Measurements from ENCODE around the gene TSKU. TPM values are rescaled to one million over a fixed set of nuclear protein-coding genes. Genes with fewer than 3 reads are reported as not detected.
A peak's percentile ranks its signal among the peaks of the same experiment; 100 is the strongest.

Gene TSKU
- total RNA-seq, 1 experiment from 2014 or later, result 40.6 TPM

DNA sequence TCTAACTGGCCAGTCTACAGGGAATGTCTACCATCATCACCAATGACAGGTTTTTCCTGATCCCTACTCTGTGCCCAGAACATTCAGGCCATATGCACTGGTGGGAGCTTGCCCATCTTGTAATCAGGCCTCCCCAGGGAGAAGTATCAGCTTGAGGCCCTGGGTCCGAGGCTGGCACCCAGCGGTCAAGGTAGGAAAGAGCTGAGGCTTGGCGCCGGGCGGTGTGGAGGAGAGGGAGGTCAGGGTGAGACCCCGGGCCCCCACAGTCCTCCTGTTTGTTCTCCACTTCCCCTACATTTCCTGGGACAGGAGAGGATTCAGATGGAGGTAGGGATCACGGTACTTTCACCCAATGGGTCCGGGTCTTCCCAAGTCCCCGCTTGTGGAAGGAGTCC, 15.5 kb downstream of the TSKU start:
- POLR2A ChIA-PET, result no interaction called here
- H3K27me3 Mint-ChIP-seq (ENCODE audit: insufficient read depth, unreplicated experiment), result no peaks in the 10 kb centered on the region

DNA sequence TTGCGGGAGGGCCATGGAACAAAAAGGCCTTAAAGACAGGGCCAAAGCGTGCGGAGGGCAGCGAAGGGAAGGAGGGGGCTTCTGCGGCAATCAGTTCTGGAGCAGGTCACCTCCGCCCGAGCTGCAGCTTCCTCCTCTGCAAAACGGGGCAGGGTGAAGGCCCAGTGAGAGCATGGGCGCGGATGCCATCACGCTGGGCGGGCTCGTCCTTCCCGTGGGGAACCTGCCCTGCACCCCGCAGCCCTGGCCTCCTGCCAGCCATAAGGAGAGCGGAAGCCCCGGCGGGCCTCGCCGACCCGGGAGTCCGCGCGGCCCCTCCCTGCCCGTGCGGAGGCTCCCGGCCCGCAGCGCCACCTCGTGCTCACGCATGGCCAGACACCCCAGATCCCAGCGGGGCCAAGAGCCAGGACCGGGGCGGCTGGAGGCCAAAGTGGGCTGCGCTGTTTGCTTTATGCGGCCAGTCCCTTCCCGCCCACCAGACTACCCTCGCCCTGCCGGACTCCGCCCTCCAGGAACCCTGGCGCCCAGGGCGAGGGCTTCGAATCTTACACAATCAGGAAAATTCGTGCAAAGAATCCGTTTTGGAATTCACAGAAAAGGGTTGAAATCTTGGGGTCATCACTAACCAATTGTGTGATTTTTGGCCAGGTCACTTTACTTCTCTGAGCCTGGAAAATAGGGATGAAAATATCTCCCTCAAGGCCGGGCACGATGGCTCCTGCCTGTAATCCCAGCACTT, 16.1 kb downstream of the TSKU start:
- peaks cover 23% of the 10 kb centered on the region for H3K4me1 ChIP-seq
- Mint-ChIP-seq H3K4me3 (ENCODE audit: unreplicated experiment) (no peak overlapping the region), H3K9me3 (ENCODE audit: unreplicated experiment) (no peaks in the 10 kb centered on the region), H3K27ac (ENCODE audit: unreplicated experiment) (no peak overlapping the region), H3K4me1 (ENCODE audit: low read depth, unreplicated experiment) (peaks cover 7% of the 10 kb centered on the region), H3K27me3 (ENCODE audit: insufficient read depth, unreplicated experiment) (no peaks in the 10 kb centered on the region), H3K36me3 (ENCODE audit: insufficient read depth, unreplicated experiment) (peaks cover 32% of the 10 kb centered on the region)
- intact Hi-C loops (cut with micrococcal nuclease; ENCODE audit: unreplicated experiment), result no loop called here
- no peak overlapping the region for H3K4me3 ChIP-seq (ENCODE audit: low read depth, low read length)
- no peaks in the 10 kb centered on the region for H3K27me3 ChIP-seq (replicated peaks; ENCODE audit: control insufficient read depth, insufficient read depth, low read length)
- H3K36me3 ChIP-seq (ENCODE audit: control insufficient read depth, insufficient read depth, low read length), result peaks cover 2% of the 10 kb centered on the region; the same call in 1 of the 2 replicates
- no TSS peak for BruUV-seq (replicated peaks)
- TF ChIP-seq, protein P1, sequence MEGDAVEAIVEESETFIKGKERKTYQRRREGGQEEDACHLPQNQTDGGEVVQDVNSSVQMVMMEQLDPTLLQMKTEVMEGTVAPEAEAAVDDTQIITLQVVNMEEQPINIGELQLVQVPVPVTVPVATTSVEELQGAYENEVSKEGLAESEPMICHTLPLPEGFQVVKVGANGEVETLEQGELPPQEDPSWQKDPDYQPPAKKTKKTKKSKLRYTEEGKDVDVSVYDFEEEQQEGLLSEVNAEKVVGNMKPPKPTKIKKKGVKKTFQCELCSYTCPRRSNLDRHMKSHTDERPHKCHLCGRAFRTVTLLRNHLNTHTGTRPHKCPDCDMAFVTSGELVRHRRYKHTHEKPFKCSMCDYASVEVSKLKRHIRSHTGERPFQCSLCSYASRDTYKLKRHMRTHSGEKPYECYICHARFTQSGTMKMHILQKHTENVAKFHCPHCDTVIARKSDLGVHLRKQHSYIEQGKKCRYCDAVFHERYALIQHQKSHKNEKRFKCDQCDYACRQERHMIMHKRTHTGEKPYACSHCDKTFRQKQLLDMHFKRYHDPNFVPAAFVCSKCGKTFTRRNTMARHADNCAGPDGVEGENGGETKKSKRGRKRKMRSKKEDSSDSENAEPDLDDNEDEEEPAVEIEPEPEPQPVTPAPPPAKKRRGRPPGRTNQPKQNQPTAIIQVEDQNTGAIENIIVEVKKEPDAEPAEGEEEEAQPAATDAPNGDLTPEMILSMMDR (IDR thresholded peaks at IDR 0.05; ENCODE audit: insufficient read depth in 1 of 2, low read depth in 1 of 2, low read length in 1 of 2, severe bottlenecking in 1 of 2, unreplicated experiment in 1 of 2), result no peak
- H3K9me3 ChIP-seq, result no peaks in the 10 kb centered on the region
- DNase-seq, result no peak
- ChIA-PET POLR2A (no interaction called here), CTCF (interaction anchor here (0.5 kb wide), 1 partner anchor 136 kb away, joined by 3 read pairs; no protein-coding TSS in a partner anchor)

More for the DNA sequence above, 15.5 kb downstream of the TSKU start:
- Mint-ChIP-seq H3K27ac (ENCODE audit: unreplicated experiment) (no peak overlapping the region), H3K4me3 (ENCODE audit: unreplicated experiment) (no peak overlapping the region), H3K36me3 (ENCODE audit: insufficient read depth, unreplicated experiment) (peaks cover 32% of the 10 kb centered on the region), H3K4me1 (ENCODE audit: low read depth, unreplicated experiment) (peaks cover 7% of the 10 kb centered on the region), H3K9me3 (ENCODE audit: unreplicated experiment) (no peaks in the 10 kb centered on the region)
- Histone ChIP-seq H3K27me3 (replicated peaks; ENCODE audit: control insufficient read depth, insufficient read depth, low read length) (no peaks in the 10 kb centered on the region), H3K4me3 (ENCODE audit: low read depth, low read length) (no peak overlapping the region), H3K36me3 (ENCODE audit: control insufficient read depth, insufficient read depth, low read length) (peaks cover 2% of the 10 kb centered on the region; the same call in 1 of the 2 replicates), H3K4me1 (peaks cover 23% of the 10 kb centered on the region), H3K9me3 (no peaks in the 10 kb centered on the region)
- no TSS peak for BruUV-seq (replicated peaks)
- intact Hi-C loops (cut with micrococcal nuclease; ENCODE audit: unreplicated experiment), result no loop called here
- no peak for DNase-seq
- CTCF ChIA-PET, result no interaction called here
- TF ChIP-seq, protein P1 (IDR thresholded peaks at IDR 0.05; ENCODE audit: insufficient read depth in 1 of 2, low read depth in 1 of 2, low read length in 1 of 2, severe bottlenecking in 1 of 2, unreplicated experiment in 1 of 2), result no peak

DNA sequence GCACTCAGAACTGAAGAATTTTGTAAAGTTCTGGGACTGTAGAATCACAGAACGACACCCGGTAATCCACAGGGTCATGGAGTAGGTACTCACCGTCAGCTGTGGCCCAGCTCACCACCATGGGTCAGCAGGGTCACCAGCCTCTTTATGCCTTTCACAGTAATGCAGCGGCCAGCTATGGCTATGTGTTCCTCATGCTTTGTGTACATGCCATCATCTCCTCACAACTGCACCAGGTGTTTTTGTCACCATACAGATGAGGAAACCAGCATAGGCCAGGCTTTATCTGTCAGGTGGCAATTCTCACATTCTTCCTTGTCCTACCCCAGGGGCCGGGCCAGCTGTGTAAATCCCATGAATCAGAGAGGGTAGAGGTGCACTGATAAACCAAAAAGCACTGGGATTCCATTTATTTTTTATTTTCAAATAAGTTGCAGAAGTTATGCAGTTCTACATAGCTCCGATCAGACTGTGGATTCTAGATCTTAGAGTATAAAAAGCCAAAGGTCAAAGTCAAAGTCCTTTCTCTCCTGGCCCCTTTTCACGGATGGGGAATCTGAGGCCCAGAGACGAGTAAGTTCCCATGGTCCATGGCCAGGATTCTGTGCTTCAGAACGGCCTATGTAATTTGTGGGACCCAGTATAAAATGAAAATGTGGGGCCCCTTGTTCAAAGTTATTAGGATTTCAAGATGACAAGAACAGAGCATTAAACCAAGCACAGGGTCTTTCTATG, 17.5 kb downstream of the TSKU start:
- H3K27me3 Mint-ChIP-seq (ENCODE audit: insufficient read depth, unreplicated experiment), result no peaks in the 10 kb centered on the region
- H3K36me3 ChIP-seq (ENCODE audit: control insufficient read depth, insufficient read depth, low read length), result peaks cover 2% of the 10 kb centered on the region; the same call in 1 of the 2 replicates
- no peaks in the 10 kb centered on the region for H3K9me3 Mint-ChIP-seq (ENCODE audit: unreplicated experiment)
- peaks cover 23% of the 10 kb centered on the region for H3K4me1 ChIP-seq
- H3K36me3 Mint-ChIP-seq (ENCODE audit: insufficient read depth, unreplicated experiment), result peaks cover 32% of the 10 kb centered on the region
- CTCF ChIA-PET, result interaction anchor here (0.7 to 3.9 kb wide), 2 partner anchors 77 to 119 kb away, joined by 4 to 27 read pairs; no protein-coding TSS in a partner anchor
- no peak overlapping the region for H3K4me3 ChIP-seq (ENCODE audit: low read depth, low read length)
- no peak overlapping the region for H3K4me3 Mint-ChIP-seq (ENCODE audit: unreplicated experiment)
- peak in 1 of 2 experiments; percentile 55 for DNase-seq
- intact Hi-C loops (cut with micrococcal nuclease; ENCODE audit: unreplicated experiment), result loop anchor here (1.0 to 2.0 kb wide), 2 partner anchors 17 to 32 kb away; partner anchors contain the start of gene TSKU
- H3K4me1 Mint-ChIP-seq (ENCODE audit: low read depth, unreplicated experiment), result peaks cover 7% of the 10 kb centered on the region
- TF ChIP-seq, protein P1 (IDR thresholded peaks at IDR 0.05; ENCODE audit: insufficient read depth in 1 of 2, low read depth in 1 of 2, low read length in 1 of 2, severe bottlenecking in 1 of 2, unreplicated experiment in 1 of 2), result no peak
- POLR2A ChIA-PET, result no interaction called here
- BruUV-seq (replicated peaks), result no TSS peak
- no peaks in the 10 kb centered on the region for H3K27me3 ChIP-seq (replicated peaks; ENCODE audit: control insufficient read depth, insufficient read depth, low read length)
- no peaks in the 10 kb centered on the region for H3K9me3 ChIP-seq
- H3K27ac Mint-ChIP-seq (ENCODE audit: unreplicated experiment), result no peak overlapping the region

Measured in Caco-2 (cell line).